GM13977 (cell line): ENCODE data around the gene FBLIM1.
"Not testable (repeated sequence)": the region's sequence is repeated elsewhere in the genome, so short reads cannot be mapped to it uniquely, and the experiment has no call there.

Experiments
- DNase-seq: peaks from one replicate; pipeline ENCODE4 v3.0.0; 2012; ENCODE audit warnings: low spot score
- in situ Hi-C: fragments of 300-500 bp; cut with MboI; formaldehyde crosslinking; loops from one replicate; pipeline ENCODE4 v1.12.0; 2022; ENCODE audit warnings: low sequenced_read_pairs, low pct_unique_long_range_greater_than_20kb, mixed read lengths, inconsistent platforms; ENCODE audit not compliant: unreplicated experiment
- TF ChIP-seq, protein P1 (sequence below): IDR thresholded peaks from 2 replicates; pipeline ENCODE4 v1.5.1; 2012; ENCODE audit warnings: mild to moderate bottlenecking, control low read depth; ENCODE audit not compliant: insufficient read depth; ENCODE audit errors: extremely low read depth, missing control alignments

FBLIM1 gene

DNA sequence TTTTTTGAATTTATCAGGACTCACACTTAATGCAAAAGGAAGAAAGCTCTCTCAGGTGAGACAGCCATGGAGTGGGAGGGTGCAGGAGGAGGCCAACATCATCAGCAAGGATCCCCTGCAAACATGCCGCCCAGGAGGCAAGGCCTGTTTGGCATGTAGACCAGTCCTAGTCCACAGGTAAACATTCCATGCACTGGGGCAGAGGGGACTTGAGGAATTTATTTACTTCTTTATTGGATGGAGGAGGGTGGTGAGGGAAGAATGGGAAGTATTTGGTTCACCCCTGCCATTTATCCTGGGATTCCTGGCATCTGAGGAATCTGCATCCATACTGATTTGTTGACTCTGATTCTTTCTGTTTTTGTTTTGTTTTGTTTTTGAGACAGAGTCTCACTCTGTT is 50.4 kb downstream of the FBLIM1 start:
- DNase-seq: no peak
- TF ChIP-seq, protein P1, sequence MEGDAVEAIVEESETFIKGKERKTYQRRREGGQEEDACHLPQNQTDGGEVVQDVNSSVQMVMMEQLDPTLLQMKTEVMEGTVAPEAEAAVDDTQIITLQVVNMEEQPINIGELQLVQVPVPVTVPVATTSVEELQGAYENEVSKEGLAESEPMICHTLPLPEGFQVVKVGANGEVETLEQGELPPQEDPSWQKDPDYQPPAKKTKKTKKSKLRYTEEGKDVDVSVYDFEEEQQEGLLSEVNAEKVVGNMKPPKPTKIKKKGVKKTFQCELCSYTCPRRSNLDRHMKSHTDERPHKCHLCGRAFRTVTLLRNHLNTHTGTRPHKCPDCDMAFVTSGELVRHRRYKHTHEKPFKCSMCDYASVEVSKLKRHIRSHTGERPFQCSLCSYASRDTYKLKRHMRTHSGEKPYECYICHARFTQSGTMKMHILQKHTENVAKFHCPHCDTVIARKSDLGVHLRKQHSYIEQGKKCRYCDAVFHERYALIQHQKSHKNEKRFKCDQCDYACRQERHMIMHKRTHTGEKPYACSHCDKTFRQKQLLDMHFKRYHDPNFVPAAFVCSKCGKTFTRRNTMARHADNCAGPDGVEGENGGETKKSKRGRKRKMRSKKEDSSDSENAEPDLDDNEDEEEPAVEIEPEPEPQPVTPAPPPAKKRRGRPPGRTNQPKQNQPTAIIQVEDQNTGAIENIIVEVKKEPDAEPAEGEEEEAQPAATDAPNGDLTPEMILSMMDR: no peak
- in situ Hi-C loops: no loop called here

DNA sequence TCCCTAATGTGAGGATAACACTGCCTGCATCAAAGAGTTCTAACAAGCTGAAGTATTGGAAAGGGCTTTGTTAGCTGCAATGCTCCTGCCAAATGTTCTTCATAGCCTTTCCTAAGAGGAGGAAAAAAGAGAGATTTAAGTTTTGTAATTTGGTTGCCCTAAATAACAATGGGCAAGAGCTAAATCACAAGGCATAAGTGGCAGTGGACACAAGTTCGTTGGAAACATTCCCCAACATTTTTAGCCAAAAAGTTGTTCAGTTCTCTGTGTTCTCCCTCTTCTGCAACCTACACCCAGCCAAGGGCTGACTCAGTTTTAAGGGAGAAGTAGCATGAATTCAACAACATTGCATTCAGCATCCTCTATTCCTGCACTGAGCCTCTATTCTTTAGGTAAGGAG is 51.5 kb downstream of the FBLIM1 start:
- no peak for DNase-seq
- in situ Hi-C loops: loop anchor here (10.0 kb wide), 1 partner anchor 185 kb away; no protein-coding TSS in a partner anchor
- TF ChIP-seq, protein P1: no peak

DNA sequence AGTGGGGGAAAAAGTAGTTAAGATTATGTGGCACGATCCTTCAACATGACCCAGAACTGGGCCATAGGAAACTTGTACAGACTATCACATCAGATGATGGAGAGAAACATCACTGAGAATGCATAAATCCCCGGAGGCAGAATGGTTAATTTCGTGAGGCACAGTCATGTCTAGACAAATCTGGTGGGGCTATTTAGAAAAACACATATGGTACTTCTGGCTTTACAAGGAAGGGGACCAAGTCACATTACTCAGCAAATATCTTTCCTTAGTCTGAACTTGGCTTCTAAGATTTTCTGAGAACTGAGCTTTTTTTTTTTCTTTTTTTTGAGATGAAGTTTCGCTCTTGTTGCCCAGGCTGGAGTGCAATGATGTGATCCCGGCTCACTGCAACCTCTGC is 58.1 kb downstream of the FBLIM1 start:
- DNase-seq: no peak
- TF ChIP-seq, protein P1: no peak
- in situ Hi-C loops: loop anchor here (10.0 kb wide), 1 partner anchor 178 kb away; no protein-coding TSS in a partner anchor

DNA sequence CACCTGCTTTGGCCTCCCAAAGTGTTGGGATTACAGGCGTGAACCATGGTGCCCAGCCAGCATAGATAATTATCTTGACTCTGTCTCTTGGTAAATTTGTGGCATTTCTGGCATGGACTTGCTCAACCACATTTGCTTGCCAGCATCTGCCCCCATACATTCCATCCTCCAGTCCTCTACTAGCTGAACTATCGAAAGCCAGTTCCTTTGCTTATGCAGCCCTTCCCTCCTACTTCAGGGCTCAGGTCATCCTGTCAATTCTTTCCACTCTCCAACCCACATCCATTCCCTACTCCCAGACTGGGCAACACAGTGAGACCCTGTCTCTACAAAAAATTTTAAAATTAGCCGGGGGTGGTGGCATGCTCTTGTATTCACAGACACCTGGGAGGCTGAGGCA is 61.9 kb downstream of the FBLIM1 start:
- in situ Hi-C loops: no loop called here
- no peak for DNase-seq

DNA sequence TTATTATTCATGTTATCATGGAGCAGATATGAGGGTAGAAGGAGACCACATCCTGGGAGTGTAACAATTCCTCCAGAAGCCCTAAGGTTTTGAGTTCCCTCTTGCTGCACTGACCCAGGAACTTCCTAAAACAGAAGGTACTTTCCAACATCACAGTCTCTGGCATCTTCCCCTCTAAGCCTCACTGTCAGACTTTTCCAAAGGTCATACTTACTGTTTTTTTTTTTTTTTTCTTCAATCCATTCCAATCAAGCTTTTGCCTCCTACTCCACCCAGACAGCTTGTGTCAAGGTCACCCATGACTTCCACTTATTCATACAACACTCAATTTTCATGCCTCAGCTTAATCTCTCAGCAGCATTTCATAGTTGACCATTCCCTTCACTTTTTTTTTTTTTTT is 67.2 kb downstream of the FBLIM1 start:
- no peak for DNase-seq
- TF ChIP-seq, protein P1: no peak

More for the DNA sequence above, 61.9 kb downstream of the FBLIM1 start:
- TF ChIP-seq, protein P1: no peak

DNA sequence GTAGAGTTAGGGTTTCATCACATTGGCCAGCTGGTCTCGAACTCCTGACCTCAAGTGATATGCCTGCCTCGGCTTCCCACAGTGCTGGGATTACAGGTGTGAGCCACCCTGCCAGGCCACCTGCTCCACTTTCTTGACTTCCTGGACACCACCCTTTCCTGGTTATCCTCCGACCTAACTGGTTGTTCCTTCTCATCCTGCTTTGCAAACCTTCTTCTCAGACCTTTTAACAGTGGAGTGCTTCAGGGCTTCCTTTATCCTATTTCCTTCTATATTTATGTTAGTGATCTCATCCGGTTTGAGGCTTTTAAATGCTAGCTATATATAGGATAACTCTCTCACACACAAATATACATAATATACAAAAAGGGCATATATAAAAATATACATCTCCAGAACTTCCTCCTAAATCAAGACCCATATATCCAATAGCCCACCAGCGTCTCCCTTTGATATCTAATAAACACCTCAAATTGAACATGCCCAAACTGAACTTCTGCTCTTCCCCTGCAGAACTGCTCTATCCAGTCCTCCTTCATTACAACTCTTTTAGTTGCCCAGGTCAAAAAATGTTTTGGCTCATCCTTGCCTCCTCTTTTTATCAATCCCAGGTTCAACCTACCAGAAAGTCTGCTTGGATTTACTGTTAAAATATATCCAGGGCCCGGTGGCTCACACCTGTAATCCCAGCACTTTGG is 68.4 kb downstream of the FBLIM1 start:
- in situ Hi-C loops: no loop called here
- no peak for DNase-seq
- TF ChIP-seq, protein P1: no peak

More for the DNA sequence above, 67.2 kb downstream of the FBLIM1 start:
- in situ Hi-C loops: no loop called here

DNA sequence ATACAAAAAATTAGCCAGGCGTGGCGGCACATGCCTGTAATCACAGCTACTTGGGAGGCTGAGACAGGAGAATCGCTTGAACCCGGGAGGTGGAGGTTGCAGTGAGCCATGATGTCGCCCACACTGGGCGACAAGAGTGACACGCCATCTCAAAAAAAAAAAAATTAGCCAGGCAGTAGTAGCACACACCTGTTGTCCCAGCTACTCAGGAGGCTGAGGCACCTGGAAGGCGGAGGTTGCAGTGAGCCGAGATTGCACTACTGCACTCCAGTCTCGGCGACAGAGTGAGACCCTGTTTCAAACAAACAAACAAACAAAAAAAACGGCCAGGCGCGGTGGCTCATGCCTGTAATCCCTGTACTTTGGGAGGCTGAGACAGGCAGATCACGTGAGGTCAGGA is 69.0 kb downstream of the FBLIM1 start:
- DNase-seq, in situ Hi-C loops: not testable (repeated sequence)

DNA sequence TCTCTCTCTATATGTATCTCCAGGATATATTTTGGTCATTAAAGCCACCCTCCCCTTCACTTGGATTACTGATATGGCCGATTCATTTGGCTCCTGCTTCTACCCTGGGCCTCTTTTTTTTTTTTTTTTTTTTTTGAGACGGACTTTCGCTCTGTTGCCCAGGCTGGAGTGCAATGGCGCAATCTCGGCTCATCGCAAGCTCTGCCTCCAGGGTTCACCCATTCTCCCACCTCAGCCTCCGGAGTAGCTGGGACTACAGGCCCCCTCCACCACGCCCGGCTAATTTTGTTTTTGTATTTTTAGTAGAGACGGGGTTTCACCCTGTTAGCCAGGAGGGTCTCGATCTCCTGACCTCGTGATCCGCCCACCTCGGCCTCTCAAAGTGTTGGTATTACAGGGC is 70.3 kb downstream of the FBLIM1 start:
- DNase-seq, in situ Hi-C loops: not testable (repeated sequence)
